Stimulated activated CD8-positive, alpha-beta memory T cell treated with anti-CD3 and anti-CD28 coated beads, Interleukin-4, amount 100 ng/mL, for 24 hours (primary cell): Measurements from ENCODE around the gene KLHDC2.
"Not testable (repeated sequence)": the region's sequence is repeated elsewhere in the genome, so short reads cannot be mapped to it uniquely, and the experiment has no call there.

Experiments
- DNase-seq: peaks from one replicate; pipeline ENCODE4 v3.0.0-alpha.2; 2020; ENCODE audit warnings: low read depth

KLHDC2 gene

DNA sequence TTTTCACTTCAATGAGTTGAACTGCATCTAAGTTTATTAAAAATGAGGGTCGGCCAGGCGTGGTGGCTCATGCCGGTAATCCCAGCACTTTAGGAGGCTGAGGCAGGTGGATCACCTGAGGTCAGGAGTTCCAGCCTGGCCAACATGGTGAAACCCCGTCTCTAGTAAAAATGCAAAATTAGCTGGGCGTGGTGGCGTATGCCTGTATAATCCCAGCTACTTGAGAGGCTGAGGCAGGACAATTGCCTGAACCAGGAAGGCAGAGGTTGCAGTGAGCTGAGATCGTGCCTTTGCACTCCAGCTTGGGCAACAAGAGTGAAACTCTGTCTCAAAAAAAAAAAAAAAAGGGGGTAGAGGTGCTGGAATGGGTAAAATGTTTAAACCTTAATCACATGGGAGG lies 13.1 kb downstream of the KLHDC2 start:
- not testable (repeated sequence) for DNase-seq

DNA sequence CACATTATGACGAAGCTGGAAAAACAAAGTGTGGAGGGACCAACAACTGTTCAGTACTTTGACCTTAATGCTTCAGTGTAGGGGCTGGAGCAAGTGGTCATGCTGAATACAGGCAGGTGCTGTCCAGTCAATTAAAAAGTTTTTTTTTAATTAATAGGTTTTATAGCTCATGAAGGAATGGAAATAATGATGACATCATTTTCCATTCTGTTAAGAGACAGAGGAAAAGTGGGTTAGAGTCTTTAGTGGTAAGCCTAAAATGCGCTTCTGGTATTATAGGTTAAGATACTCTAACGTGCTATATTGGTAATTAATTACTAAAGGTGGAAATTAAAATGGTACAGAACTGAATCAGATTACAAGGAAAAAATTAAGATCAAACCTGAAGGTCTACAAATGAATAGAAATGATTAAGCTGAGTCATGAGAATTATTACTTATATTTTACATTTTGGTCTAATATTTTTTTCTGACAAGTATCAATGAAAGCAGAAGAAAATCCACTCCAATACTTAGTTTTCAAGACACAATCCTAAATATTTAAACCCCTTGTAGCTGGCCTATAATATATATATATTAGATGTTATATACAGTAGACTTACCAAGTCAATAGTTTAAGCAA lies 15.6 kb downstream of the KLHDC2 start:
- no peak for DNase-seq

DNA sequence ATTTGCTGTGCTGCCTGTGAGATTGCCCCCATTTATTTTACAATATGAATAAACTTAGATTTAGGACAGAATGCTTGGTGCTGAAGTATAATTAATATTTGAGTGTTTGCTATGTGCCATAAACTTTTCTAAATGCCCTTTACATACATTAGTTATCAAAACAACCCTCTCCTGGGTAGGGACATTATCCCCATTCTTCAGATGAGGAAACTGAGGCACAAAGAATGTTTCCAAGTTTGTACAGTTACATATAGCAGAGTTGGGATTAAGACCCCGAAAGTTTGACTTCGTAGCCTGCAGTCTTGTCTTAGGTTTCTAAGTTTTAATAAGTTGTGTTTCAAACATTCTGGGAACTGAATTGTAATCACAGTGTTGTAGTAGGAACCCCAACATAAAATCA lies 18.4 kb downstream of the KLHDC2 start:
- DNase-seq, result no peak

DNA sequence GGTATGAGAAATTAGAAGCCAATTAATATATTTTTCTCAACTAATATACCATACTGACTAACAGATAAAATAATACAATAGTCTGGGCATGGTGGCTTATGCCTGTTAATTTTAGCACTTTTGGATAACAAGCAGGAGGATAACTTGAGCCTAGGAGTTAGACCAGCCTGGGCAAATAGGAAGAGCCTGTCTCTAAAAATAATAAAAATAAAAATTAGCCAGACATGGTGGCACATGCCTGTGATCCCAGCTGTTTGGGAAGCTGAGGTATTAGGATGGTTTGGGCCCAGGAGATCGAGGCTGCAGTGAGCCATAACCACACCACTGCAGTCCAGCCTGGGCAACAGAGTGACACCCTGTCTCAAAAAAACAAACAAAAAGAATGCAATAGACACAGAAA lies 24.7 kb downstream of the KLHDC2 start:
- no peak for DNase-seq

DNA sequence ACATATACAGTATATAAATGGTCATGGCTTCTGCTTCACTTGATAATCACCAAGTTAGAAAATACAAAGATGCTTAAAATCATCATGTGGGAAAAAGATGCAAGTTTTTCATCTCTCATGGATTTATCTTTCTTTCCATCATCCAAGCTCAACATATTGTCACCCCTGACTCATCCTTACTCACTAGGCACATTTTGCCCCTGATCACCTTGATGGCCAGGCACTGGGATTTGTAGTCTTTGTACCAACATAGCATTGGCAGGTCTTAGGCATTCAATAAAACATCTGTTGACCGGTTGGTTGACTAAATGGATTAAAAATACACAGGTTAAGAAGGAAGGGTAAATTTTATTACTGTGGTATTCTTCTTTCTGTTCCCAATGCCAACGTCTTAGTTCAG lies 28.1 kb downstream of the KLHDC2 start:
- DNase-seq, result no peak

DNA sequence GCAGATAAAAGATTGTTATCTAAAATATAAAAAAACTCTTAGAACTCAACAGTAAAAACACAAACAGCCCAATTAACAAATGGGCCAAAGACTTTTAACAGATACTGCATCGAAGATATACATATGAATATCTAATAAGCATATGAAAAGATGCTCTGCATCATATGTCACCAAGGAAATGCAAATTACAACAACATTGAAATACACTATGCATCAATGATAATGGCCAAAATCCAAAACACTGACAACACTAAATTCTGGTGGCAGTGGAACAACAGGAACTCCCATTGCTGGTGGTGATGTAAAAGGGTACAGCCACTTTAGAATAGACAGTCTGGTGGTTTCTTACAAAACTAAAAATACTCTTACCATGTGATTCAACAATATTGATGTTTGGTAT lies 40.8 kb downstream of the KLHDC2 start:
- DNase-seq, result no peak

DNA sequence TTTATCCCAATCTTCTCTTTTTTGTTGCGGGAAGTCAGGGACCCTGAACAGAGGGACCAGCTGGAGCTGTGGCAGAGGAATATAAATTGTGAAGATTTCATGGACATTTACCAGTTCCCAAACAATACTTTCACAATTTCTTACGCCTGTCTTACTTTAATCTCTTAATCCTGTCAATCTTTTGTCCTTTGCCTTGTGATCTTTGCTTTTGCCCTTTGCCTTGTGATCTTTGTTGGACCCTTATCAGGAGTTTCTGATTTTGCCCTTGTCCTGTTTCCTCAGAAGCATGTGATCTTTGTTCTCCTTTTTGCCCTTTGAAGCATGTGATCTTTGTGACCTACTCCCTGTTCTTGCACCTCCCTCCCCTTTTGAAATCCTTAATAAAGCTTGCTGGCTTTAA lies 48.2 kb downstream of the KLHDC2 start:
- DNase-seq, result not testable (repeated sequence)

DNA sequence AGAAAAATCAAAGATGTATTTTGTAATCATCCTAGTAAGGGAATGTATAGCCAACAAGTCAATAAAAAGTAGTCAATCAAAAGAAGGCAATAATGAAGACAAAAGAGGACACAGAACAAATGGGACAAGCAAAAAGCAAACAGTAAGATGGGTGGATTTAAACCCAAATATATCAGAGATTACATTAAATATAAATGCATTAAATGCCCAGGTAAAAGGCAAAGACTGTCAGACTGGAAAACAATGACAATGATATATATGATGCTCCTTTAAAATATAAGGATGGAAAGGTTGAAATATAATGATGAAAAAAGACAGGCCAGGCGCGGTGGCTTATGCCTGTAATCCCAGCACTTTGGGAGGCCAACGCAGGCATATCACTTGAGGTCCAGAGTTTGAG lies 48.9 kb downstream of the KLHDC2 start:
- no peak for DNase-seq

DNA sequence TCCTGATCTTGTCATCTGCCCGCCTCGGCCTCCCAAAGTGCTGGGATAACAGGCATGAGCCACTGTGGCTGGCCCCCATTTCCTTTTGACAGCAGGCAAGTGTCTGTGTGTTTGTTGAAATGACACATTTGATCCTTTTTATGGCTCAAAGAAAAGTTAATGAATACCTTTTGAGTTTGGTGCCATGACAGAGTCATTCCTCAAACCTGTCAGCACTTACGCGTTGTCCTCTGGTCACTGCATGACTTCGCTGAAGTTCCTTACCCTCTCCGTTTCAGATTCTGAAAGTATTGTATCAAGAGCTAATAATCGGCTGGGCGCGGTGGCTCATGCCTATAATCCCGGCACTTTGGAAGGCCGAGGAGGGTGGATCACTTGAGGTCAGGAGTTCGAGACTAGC lies 52.2 kb downstream of the KLHDC2 start:
- DNase-seq, result no peak

DNA sequence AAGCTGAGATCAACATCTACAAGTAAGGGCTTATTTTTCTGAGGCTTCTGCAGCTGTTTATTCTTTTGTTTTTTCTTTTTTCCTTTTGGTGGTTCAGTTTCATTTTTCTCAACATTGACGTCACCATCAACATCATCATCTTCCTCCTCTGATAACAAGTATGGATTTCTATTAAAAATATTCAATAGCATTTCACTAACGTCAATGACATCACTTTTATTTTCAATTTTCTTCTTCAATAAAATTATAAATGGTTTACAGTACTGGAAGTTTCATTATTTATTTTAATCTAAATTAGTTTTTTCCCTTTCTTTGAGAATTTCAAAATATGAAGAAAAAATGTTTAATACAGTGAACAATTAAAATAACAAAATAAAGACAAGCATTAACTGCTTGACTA lies 60.7 kb downstream of the KLHDC2 start:
- no peak for DNase-seq
